Panc1 (cell line): Measurements from ENCODE around the gene FAM174C. TPM values are rescaled to one million over a fixed set of nuclear protein-coding genes. Genes with fewer than 3 reads are reported as not detected.

ENCODE experiments used
- ATAC-seq: fragments of 200-7000 bp; cut with Tn5 transposase; 2 replicates; pipeline ENCODE4 v1.9.1; 2020; ENCODE audit warnings: mild to moderate bottlenecking, moderate library complexity
- BruUV-seq: library from RNA; stranded (reverse); fragments of 400-500 nt; replicated peaks from 2 replicates; lab custom pipeline; 2021; lab: Mats Ljungman, UMichigan
- CTCF ChIA-PET: fragments of 300-600 bp; sonication (Branson Sonifier 250); formaldehyde crosslinking; loops from one replicate; lab custom pipeline; 2022; ENCODE audit warnings: antibody characterized with exemption; lab: Charles Lee
- POLR2A ChIA-PET: fragments of 300-600 bp; sonication (Branson Sonifier 250); formaldehyde crosslinking; loops from one replicate; lab custom pipeline; 2022; ENCODE audit warnings: antibody characterized with exemption; lab: Charles Lee
- DNase-seq: peaks from one replicate; pipeline ENCODE4 v3.0.0-alpha.2; 2010; ENCODE audit warnings: low read depth, low spot score
- H3K27ac ChIP-seq: 2 replicates; pipeline ENCODE4 v1.5.1; 2011; ENCODE audit warnings: mild to moderate bottlenecking, low read length, inconsistent platforms
- H3K27me3 ChIP-seq: fragments of 200-500 bp; sonication (Bioruptor generic); 2 replicates; pipeline ENCODE4 v1.6.0; 2014; ENCODE audit warnings: low read length, inconsistent platforms; ENCODE audit not compliant: control insufficient read depth, insufficient read depth
- H3K36me3 ChIP-seq: fragments of 200-500 bp; sonication (Bioruptor generic); 2 replicates; pipeline ENCODE4 v1.5.1; 2014; ENCODE audit warnings: inconsistent platforms, mild to moderate bottlenecking, low read length, moderate library complexity; ENCODE audit not compliant: control insufficient read depth, insufficient read depth
- H3K4me1 ChIP-seq: 2 replicates; pipeline ENCODE4 v1.5.1; 2011; ENCODE audit warnings: inconsistent platforms, mild to moderate bottlenecking, low read length, moderate library complexity; ENCODE audit not compliant: control insufficient read depth, insufficient read depth
- H3K4me3 ChIP-seq, 2 experiments: 2 replicates each; pipeline ENCODE4 v1.5.1; 2011 to 2012; ENCODE audit warnings: low read depth in 2 of 2, low read length in 2 of 2, mild to moderate bottlenecking in 2 of 2, inconsistent platforms in 1 of 2, moderate library complexity in 1 of 2
- H3K9me3 ChIP-seq: fragments of 200-500 bp; sonication (Bioruptor generic); 2 replicates; pipeline ENCODE4 v1.5.1; 2014; ENCODE audit warnings: low read depth, mild to moderate bottlenecking, inconsistent platforms, low read length, moderate library complexity; ENCODE audit not compliant: control insufficient read depth, insufficient read depth
- POLR2AphosphoS5 ChIP-seq: IDR thresholded peaks from 2 replicates; pipeline ENCODE4 v1.6.1; 2012; ENCODE audit warnings: mild to moderate bottlenecking, low read depth, low read length, moderate library complexity
- SIN3A ChIP-seq: IDR thresholded peaks from 2 replicates; pipeline ENCODE4 v1.6.1; 2012; ENCODE audit warnings: low read depth, mild to moderate bottlenecking, low read length, moderate library complexity, borderline replicate concordance; ENCODE audit not compliant: insufficient read depth
- TCF7L2 ChIP-seq: IDR thresholded peaks from 2 replicates; pipeline ENCODE4 v1.6.1; 2011; ENCODE audit warnings: mild to moderate bottlenecking, low read depth, low read length, inconsistent platforms
- in situ Hi-C: cut with HindIII; loops from 2 replicates; pipeline ENCODE4 v1.10.0; 2016; ENCODE audit warnings: low sequenced_read_pairs, low pct_unique_long_range_greater_than_20kb
- intact Hi-C: fragments of 100-400 bp; cut with micrococcal nuclease; formaldehyde crosslinking; loops from one replicate; pipeline ENCODE4 v1.10.0; 2022; ENCODE audit not compliant: unreplicated experiment
- total RNA-seq: library from RNA; stranded (reverse); gene quantifications from one replicate; pipeline ENCODE4 v1.2.1, GENCODE V29; 2021; ENCODE audit not compliant: unreplicated experiment
- TF ChIP-seq, protein P1 (sequence below): fragments of 450-650 bp; IDR thresholded peaks from 2 replicates; pipeline ENCODE4 v1.5.1; 2017; ENCODE audit warnings: mild to moderate bottlenecking
- TF ChIP-seq, protein P2 (sequence below), 2 experiments: IDR thresholded peaks; 2 replicates each; pipeline ENCODE4 v1.6.1; 2011 to 2012; ENCODE audit warnings: low read depth in 2 of 2, control low read depth in 1 of 2, low read length in 1 of 2, mild to moderate bottlenecking in 1 of 2, moderate library complexity in 1 of 2; ENCODE audit not compliant: insufficient read depth in 1 of 2

The FAM174C gene
- total RNA-seq, 1 experiment from 2014 or later = 133 TPM

DNA sequence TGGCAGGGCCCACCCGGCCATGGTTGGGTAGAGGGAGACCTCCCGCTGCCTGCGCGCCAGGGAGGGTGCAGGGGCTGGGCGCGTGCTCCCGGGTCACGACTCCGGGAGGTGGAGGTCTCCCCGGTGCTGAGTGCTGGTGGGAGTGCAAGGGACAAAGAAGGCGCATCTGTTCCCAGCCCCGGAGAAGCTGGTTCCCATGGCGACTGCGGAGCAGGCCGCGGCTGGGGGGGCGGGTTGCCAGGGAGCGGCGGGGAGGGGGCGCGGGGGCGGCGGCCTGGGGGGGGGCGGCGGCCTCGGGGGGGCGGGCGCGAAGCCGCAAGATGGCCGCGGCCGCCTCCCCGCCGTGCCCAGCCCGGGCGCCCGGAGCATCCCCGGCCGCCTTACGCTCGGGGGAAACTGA is 38.8 kb upstream of the FAM174C start:
- DNase-seq (no peak), ATAC-seq (no peak)
- Histone ChIP-seq H3K36me3 (no peaks in the 10 kb centered on the region), H3K27me3 (no peaks in the 10 kb centered on the region), H3K9me3 (no peaks in the 10 kb centered on the region), H3K4me3 (peak overlapping the region; percentile 63 to 66), H3K27ac (peak overlapping the region; percentile 54; the same call in 1 of the 2 replicates), H3K4me1 (peaks cover 33% of the 10 kb centered on the region)
- no TSS peak for BruUV-seq
- intact Hi-C loops (no loop called here), in situ Hi-C loops (no loop called here)
- TF ChIP-seq, protein P1, sequence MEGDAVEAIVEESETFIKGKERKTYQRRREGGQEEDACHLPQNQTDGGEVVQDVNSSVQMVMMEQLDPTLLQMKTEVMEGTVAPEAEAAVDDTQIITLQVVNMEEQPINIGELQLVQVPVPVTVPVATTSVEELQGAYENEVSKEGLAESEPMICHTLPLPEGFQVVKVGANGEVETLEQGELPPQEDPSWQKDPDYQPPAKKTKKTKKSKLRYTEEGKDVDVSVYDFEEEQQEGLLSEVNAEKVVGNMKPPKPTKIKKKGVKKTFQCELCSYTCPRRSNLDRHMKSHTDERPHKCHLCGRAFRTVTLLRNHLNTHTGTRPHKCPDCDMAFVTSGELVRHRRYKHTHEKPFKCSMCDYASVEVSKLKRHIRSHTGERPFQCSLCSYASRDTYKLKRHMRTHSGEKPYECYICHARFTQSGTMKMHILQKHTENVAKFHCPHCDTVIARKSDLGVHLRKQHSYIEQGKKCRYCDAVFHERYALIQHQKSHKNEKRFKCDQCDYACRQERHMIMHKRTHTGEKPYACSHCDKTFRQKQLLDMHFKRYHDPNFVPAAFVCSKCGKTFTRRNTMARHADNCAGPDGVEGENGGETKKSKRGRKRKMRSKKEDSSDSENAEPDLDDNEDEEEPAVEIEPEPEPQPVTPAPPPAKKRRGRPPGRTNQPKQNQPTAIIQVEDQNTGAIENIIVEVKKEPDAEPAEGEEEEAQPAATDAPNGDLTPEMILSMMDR = no peak
- TF ChIP-seq SIN3A (no peak), POLR2AphosphoS5 (no peak)
- TF ChIP-seq, protein P2, sequence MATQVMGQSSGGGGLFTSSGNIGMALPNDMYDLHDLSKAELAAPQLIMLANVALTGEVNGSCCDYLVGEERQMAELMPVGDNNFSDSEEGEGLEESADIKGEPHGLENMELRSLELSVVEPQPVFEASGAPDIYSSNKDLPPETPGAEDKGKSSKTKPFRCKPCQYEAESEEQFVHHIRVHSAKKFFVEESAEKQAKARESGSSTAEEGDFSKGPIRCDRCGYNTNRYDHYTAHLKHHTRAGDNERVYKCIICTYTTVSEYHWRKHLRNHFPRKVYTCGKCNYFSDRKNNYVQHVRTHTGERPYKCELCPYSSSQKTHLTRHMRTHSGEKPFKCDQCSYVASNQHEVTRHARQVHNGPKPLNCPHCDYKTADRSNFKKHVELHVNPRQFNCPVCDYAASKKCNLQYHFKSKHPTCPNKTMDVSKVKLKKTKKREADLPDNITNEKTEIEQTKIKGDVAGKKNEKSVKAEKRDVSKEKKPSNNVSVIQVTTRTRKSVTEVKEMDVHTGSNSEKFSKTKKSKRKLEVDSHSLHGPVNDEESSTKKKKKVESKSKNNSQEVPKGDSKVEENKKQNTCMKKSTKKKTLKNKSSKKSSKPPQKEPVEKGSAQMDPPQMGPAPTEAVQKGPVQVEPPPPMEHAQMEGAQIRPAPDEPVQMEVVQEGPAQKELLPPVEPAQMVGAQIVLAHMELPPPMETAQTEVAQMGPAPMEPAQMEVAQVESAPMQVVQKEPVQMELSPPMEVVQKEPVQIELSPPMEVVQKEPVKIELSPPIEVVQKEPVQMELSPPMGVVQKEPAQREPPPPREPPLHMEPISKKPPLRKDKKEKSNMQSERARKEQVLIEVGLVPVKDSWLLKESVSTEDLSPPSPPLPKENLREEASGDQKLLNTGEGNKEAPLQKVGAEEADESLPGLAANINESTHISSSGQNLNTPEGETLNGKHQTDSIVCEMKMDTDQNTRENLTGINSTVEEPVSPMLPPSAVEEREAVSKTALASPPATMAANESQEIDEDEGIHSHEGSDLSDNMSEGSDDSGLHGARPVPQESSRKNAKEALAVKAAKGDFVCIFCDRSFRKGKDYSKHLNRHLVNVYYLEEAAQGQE (IDR thresholded peaks at IDR 0.05; ENCODE audit: insufficient read depth in 1 of 2, low read depth in 2 of 2, low read length in 1 of 2) = no peak
- POLR2A ChIA-PET = no interaction called here
- CTCF ChIA-PET = no interaction called here

DNA sequence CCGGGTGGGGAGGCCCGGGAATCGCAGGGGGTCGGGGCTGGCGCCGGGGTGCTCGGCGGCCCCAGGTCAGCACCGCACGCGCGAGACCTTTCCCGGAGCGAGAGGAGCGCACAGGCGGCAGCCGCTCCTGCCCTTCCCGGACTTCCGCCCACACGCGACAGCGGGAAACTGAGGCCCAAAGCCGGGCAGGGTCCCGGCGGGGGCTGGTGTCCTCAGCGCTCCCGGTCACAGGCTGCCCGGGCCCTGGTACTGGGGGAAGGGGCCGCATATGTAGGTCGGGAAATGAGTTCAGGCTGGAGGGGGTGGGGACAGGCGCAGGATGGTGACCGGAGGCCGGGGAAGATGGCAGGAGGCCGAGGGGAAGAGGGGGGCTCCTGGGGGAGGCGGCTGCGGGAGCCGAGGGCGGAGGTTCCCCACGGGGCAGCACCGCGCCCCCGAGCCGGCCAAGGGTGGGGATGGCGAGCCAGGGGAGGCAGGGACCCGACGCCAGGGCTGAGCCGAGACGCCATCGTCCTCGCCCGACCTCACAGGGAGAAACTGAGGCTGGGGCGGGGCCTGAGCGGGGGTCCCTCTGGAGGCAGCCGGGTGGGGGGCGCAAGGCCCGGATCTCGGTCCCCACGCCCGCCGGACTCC is 38.2 kb upstream of the FAM174C start:
- Histone ChIP-seq H3K36me3 (no peaks in the 10 kb centered on the region; the same call in 1 of the 2 replicates), H3K27me3 (no peaks in the 10 kb centered on the region), H3K4me3 (peak overlapping the region; percentile 63 to 66), H3K9me3 (no peaks in the 10 kb centered on the region), H3K4me1 (peaks cover 29% of the 10 kb centered on the region), H3K27ac (peak overlapping the region; percentile 66)
- DNase-seq (no peak), ATAC-seq (no peak)
- no TSS peak for BruUV-seq
- no peak for TF ChIP-seq TCF7L2
- TF ChIP-seq, protein P1 = no peak
- TF ChIP-seq, protein P2 (IDR thresholded peaks at IDR 0.05; ENCODE audit: insufficient read depth in 1 of 2, low read depth in 2 of 2, low read length in 1 of 2) = no peak
- ChIA-PET POLR2A (no interaction called here), CTCF (no interaction called here)
- in situ Hi-C loops = no loop called here
- intact Hi-C loops = no loop called here
